ENCODE data around the gene DTHD1. TPM values are rescaled to one million over a fixed set of nuclear protein-coding genes. Genes with fewer than 3 reads are reported as not detected.
A peak's percentile ranks its signal among the peaks of the same experiment; 100 is the strongest.

Gene DTHD1
- total RNA-seq, 1 donor from 2014 or later = not detected

- no peak for TF ChIP-seq CTCF (conservative IDR thresholded peaks at IDR 0.05; ENCODE audit: low read depth, low read length)
- H3K4me3 ChIP-seq (ENCODE audit: low read depth, low read length) = no peak overlapping the region
- DNase-seq (ENCODE audit: low read depth) = no peak
These were observed 2.6 kb downstream of the DTHD1 start for GRCh38 chr4:36283912-36284465.

- no peak for DNase-seq (ENCODE audit: low read depth)
- H3K4me3 ChIP-seq (ENCODE audit: low read depth, low read length) = no peak overlapping the region
- peak; percentile 2 for TF ChIP-seq CTCF (conservative IDR thresholded peaks at IDR 0.05; ENCODE audit: low read depth, low read length)
These were observed 4.5 kb downstream of the DTHD1 start for GRCh38 chr4:36285784-36286480.

- H3K4me3 ChIP-seq (ENCODE audit: low read depth, low read length) = no peak overlapping the region
- no peak for TF ChIP-seq CTCF (conservative IDR thresholded peaks at IDR 0.05; ENCODE audit: low read depth, low read length)
- DNase-seq (ENCODE audit: low read depth) = no peak
These were observed 5.1 kb downstream of the DTHD1 start for GRCh38 chr4:36286481-36286871.

- DNase-seq (ENCODE audit: low read depth) = no peak
- H3K4me3 ChIP-seq (ENCODE audit: low read depth, low read length) = no peak overlapping the region
- no peak for TF ChIP-seq CTCF (conservative IDR thresholded peaks at IDR 0.05; ENCODE audit: low read depth, low read length)
These were observed 7.5 kb downstream of the DTHD1 start for GRCh38 chr4:36288731-36289426.

- no peak for DNase-seq (ENCODE audit: low read depth)
- H3K4me3 ChIP-seq (ENCODE audit: low read depth, low read length) = no peak overlapping the region
- TF ChIP-seq CTCF (conservative IDR thresholded peaks at IDR 0.05; ENCODE audit: low read depth, low read length) = no peak
These were observed 9.2 kb downstream of the DTHD1 start for GRCh38 chr4:36290641-36291040.

- no peak for DNase-seq (ENCODE audit: low read depth)
- H3K4me3 ChIP-seq (ENCODE audit: low read depth, low read length) = no peak overlapping the region
- TF ChIP-seq CTCF (conservative IDR thresholded peaks at IDR 0.05; ENCODE audit: low read depth, low read length) = no peak
These were observed 11.3 kb downstream of the DTHD1 start for GRCh38 chr4:36292556-36293188.
